Smooth muscle cell (in vitro differentiated cells): ENCODE results near the gene CPN1. TPM values are rescaled to one million over a fixed set of nuclear protein-coding genes. Genes with fewer than 3 reads are reported as not detected.

Source experiments
- DNase-seq: peaks from one replicate; lab custom pipeline; 2025; ENCODE audit not compliant: unreplicated experiment; lab: John Stamatoyannopoulos, UW
- H2AFZ ChIP-seq: fragments of 200-600 bp; sonication (generic); 2 replicates; pipeline ENCODE4 v1.6.0; 2016; ENCODE audit warnings: antibody characterized with exemption, low read depth, mild to moderate bottlenecking
- H3F3A ChIP-seq: fragments of 200-600 bp; sonication (generic); 2 replicates; pipeline ENCODE4 v1.6.0; 2017; ENCODE audit warnings: antibody characterized with exemption, low read depth
- H3K27ac ChIP-seq: fragments of 200-600 bp; sonication (generic); 2 replicates; pipeline ENCODE4 v1.5.1; 2016; ENCODE audit warnings: low read depth, mild to moderate bottlenecking
- H3K27me3 ChIP-seq: fragments of 200-600 bp; sonication (generic); 2 replicates; pipeline ENCODE4 v1.6.1; 2016; ENCODE audit warnings: low read depth, mild to moderate bottlenecking
- H3K36me3 ChIP-seq: fragments of 200-600 bp; sonication (generic); 2 replicates; pipeline ENCODE4 v1.5.1; 2016; ENCODE audit warnings: low read depth
- H3K4me1 ChIP-seq: fragments of 200-600 bp; sonication (generic); 2 replicates; pipeline ENCODE4 v1.5.1; 2016; ENCODE audit warnings: low read depth
- H3K4me2 ChIP-seq: fragments of 200-600 bp; sonication (generic); 2 replicates; pipeline ENCODE4 v1.6.0; 2016; ENCODE audit warnings: mild to moderate bottlenecking
- H3K4me3 ChIP-seq: fragments of 200-600 bp; sonication (generic); 2 replicates; pipeline ENCODE4 v1.5.1; 2016; ENCODE audit warnings: mild to moderate bottlenecking
- H3K79me2 ChIP-seq: fragments of 200-600 bp; sonication (generic); 2 replicates; pipeline ENCODE4 v1.6.0; 2016; ENCODE audit warnings: low read depth, mild to moderate bottlenecking
- H3K9ac ChIP-seq: fragments of 200-600 bp; sonication (generic); 2 replicates; pipeline ENCODE4 v1.6.0; 2016; ENCODE audit warnings: low read depth
- H3K9me3 ChIP-seq: fragments of 200-600 bp; sonication (generic); replicated peaks from 2 replicates; pipeline ENCODE4 v1.5.1; 2016; ENCODE audit warnings: low read depth
- H4K20me1 ChIP-seq: fragments of 200-600 bp; sonication (generic); 2 replicates; pipeline ENCODE4 v1.6.0; 2016; ENCODE audit warnings: low read depth
- CTCF ChIP-seq: fragments of 200-600 bp; sonication (generic); IDR thresholded peaks from 2 replicates; pipeline ENCODE4 v1.5.1; 2017; ENCODE audit warnings: borderline replicate concordance, mild to moderate bottlenecking, antibody characterized with exemption; ENCODE audit not compliant: insufficient read depth, poor library complexity, severe bottlenecking
- WGBS: methylation state at CpG from one replicate; pipeline ENCODE4 v1.1.7; 2016; ENCODE audit warnings: low lambda C conversion rate; 5-methylcytosine and 5-hydroxymethylcytosine counted together
- polyA plus RNA-seq: library from polyadenylated mRNA; unstranded; fragments of >200 nt; fragmentation: Nextera tagmentation; extraction: Ambion mirVana; gene quantifications from 2 replicates; pipeline ENCODE4 v1.2.1, GENCODE V29; 2016
- total RNA-seq: library from RNA; depleted of rRNA; stranded (reverse); fragments of >200 nt; gene quantifications from 2 replicates; pipeline ENCODE4 v1.2.3, GENCODE V29; 2014

The CPN1 gene
- total and polyA plus RNA-seq, 2 experiments from 2014 or later, result not detected

- WGBS, result 89% methylated on average over 4 of the region's 4 CpGs
- TF ChIP-seq CTCF, result no peak
- no peak overlapping the region for H3K4me3 ChIP-seq
- no peaks in the 10 kb centered on the region for H4K20me1 ChIP-seq
- no peak overlapping the region for H3K27ac ChIP-seq
- no peak overlapping the region for H3K9ac ChIP-seq
- H3K4me2 ChIP-seq, result no peak overlapping the region
- H2AFZ ChIP-seq, result no peak overlapping the region
- no peaks in the 10 kb centered on the region for H3K4me1 ChIP-seq
- DNase-seq, result no peak
- H3K79me2 ChIP-seq, result no peaks in the 10 kb centered on the region
- no peaks in the 10 kb centered on the region for H3F3A ChIP-seq
- H3K9me3 ChIP-seq, result no peaks in the 10 kb centered on the region
- no peaks in the 10 kb centered on the region for H3K27me3 ChIP-seq
- H3K36me3 ChIP-seq, result no peaks in the 10 kb centered on the region
These were observed 42.4 kb upstream of the CPN1 start for GRCh38 chr10:100124097-100124496.

GRCh38 chr10:100122780-100123179 lies 41.1 kb upstream of the CPN1 start:
- peak overlapping the region; percentile 75 for H2AFZ ChIP-seq
- no peak overlapping the region for H3K4me3 ChIP-seq
- H3K4me2 ChIP-seq, result peak overlapping the region; percentile 62

GRCh38 chr10:100120550-100120949 lies 38.9 kb upstream of the CPN1 start:
- H3K4me3 ChIP-seq, result no peak overlapping the region
- TF ChIP-seq CTCF, result no peak
- H3K4me2 ChIP-seq, result no peak overlapping the region
- no peak overlapping the region for H2AFZ ChIP-seq
- H3K36me3 ChIP-seq, result no peaks in the 10 kb centered on the region
- H3K9ac ChIP-seq, result no peak overlapping the region
- 93% methylated on average over 2 of the region's 2 CpGs for WGBS
- no peaks in the 10 kb centered on the region for H3K4me1 ChIP-seq
- H4K20me1 ChIP-seq, result no peaks in the 10 kb centered on the region
- H3K27ac ChIP-seq, result no peak overlapping the region
- H3K27me3 ChIP-seq, result no peaks in the 10 kb centered on the region
- H3K9me3 ChIP-seq, result no peaks in the 10 kb centered on the region
- no peak for DNase-seq
- no peaks in the 10 kb centered on the region for H3F3A ChIP-seq
- no peaks in the 10 kb centered on the region for H3K79me2 ChIP-seq

More at GRCh38 chr10:100122780-100123179, 41.1 kb upstream of the CPN1 start:
- Histone ChIP-seq H3K9me3 (no peaks in the 10 kb centered on the region), H3K9ac (no peak overlapping the region), H3K4me1 (no peaks in the 10 kb centered on the region), H3K36me3 (no peaks in the 10 kb centered on the region), H3K27me3 (no peaks in the 10 kb centered on the region), H3K27ac (no peak overlapping the region), H3K79me2 (no peaks in the 10 kb centered on the region), H3F3A (no peaks in the 10 kb centered on the region), H4K20me1 (no peaks in the 10 kb centered on the region)
- no peak for TF ChIP-seq CTCF
- DNase-seq, result no peak

GRCh38 chr10:100119726-100120125 lies 38.1 kb upstream of the CPN1 start:
- 86% methylated on average over 4 of the region's 4 CpGs for WGBS
- Histone ChIP-seq H3K9me3 (no peaks in the 10 kb centered on the region), H3F3A (no peaks in the 10 kb centered on the region), H3K4me3 (no peak overlapping the region), H3K4me1 (no peaks in the 10 kb centered on the region), H3K79me2 (no peaks in the 10 kb centered on the region), H3K36me3 (no peaks in the 10 kb centered on the region), H4K20me1 (no peaks in the 10 kb centered on the region), H3K9ac (no peak overlapping the region), H3K27ac (no peak overlapping the region), H3K4me2 (no peak overlapping the region), H3K27me3 (no peaks in the 10 kb centered on the region), H2AFZ (no peak overlapping the region)
- TF ChIP-seq CTCF, result no peak
- no peak for DNase-seq
